PC-3 (cell line): ENCODE measurements around the gene LILRA2.

Experiments
- EZH2 ChIP-seq: fragments of 300-600 bp; sonication (generic); IDR thresholded peaks from one replicate; pipeline ENCODE4 v1.6.1; 2017; ENCODE audit warnings: antibody characterized with exemption, mild to moderate bottlenecking, low read length; ENCODE audit not compliant: unreplicated experiment
- EZH2phosphoT487 ChIP-seq: fragments of 300-600 bp; sonication (generic); IDR thresholded peaks from 2 replicates; pipeline ENCODE4 v1.6.1; 2018; ENCODE audit warnings: mild to moderate bottlenecking, antibody characterized with exemption, low read length, borderline replicate concordance
- TF ChIP-seq, protein P1 (sequence below): fragments of 300-600 bp; sonication (generic); conservative IDR thresholded peaks from 2 replicates; pipeline ENCODE4 v1.5.1; 2017; ENCODE audit warnings: antibody characterized with exemption, low read depth, mild to moderate bottlenecking, low read length

- TF ChIP-seq EZH2phosphoT487 (no peak), EZH2 (no peak)
- TF ChIP-seq, protein P1, sequence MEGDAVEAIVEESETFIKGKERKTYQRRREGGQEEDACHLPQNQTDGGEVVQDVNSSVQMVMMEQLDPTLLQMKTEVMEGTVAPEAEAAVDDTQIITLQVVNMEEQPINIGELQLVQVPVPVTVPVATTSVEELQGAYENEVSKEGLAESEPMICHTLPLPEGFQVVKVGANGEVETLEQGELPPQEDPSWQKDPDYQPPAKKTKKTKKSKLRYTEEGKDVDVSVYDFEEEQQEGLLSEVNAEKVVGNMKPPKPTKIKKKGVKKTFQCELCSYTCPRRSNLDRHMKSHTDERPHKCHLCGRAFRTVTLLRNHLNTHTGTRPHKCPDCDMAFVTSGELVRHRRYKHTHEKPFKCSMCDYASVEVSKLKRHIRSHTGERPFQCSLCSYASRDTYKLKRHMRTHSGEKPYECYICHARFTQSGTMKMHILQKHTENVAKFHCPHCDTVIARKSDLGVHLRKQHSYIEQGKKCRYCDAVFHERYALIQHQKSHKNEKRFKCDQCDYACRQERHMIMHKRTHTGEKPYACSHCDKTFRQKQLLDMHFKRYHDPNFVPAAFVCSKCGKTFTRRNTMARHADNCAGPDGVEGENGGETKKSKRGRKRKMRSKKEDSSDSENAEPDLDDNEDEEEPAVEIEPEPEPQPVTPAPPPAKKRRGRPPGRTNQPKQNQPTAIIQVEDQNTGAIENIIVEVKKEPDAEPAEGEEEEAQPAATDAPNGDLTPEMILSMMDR: no peak
Measured at GRCh38 chr19:54572696-54573311, 786 bp upstream of the LILRA2 start.
